HepG2 (cell line): ENCODE results near the gene ALDH1A1. TPM values are rescaled to one million over a fixed set of nuclear protein-coding genes. Genes with fewer than 3 reads are reported as not detected.

Source experiments
- CEBPG ChIP-seq: IDR thresholded peaks from 2 replicates; pipeline ENCODE4 v1.6.1; 2016
- HNF1A ChIP-seq, 2 experiments: sonication (generic) in 1 of 2; formaldehyde crosslinking in 1 of 2; IDR thresholded peaks; 2 replicates each; pipeline versions ENCODE4 v1.4.0 to v1.6.1; 2016 to 2020; ENCODE audit warnings: borderline replicate concordance in 1 of 2, low read depth in 1 of 2, mild to moderate bottlenecking in 1 of 2, missing genetic modification reagents in 1 of 2
- JARID2 ChIP-seq: sonication (generic); formaldehyde crosslinking; IDR thresholded peaks from 2 replicates; pipeline ENCODE4 v1.8.1; 2023; ENCODE audit warnings: missing genetic modification reagents, inconsistent platforms; ENCODE audit not compliant: insufficient replicate concordance
- KDM4B ChIP-seq: sonication (generic); formaldehyde crosslinking; IDR thresholded peaks from 2 replicates; pipeline ENCODE4 v1.4.0; 2020; ENCODE audit warnings: missing genetic modification reagents
- TBP ChIP-seq: sonication (generic); formaldehyde crosslinking; IDR thresholded peaks from 2 replicates; pipeline ENCODE4 v1.5.0; 2020; ENCODE audit warnings: missing genetic modification reagents
- ZBTB2 ChIP-seq: sonication (generic); formaldehyde crosslinking; IDR thresholded peaks from 2 replicates; pipeline ENCODE4 v1.8.0; 2022; ENCODE audit warnings: low read depth, missing genetic modification reagents
- ZHX2 ChIP-seq, 2 experiments: sonication (generic) in 1 of 2; formaldehyde crosslinking in 1 of 2; IDR thresholded peaks; 2 replicates each; pipeline versions ENCODE4 v1.6.1 to v1.9.0; 2014 to 2022; ENCODE audit warnings: antibody characterized with exemption in 1 of 2, borderline replicate concordance in 1 of 2, inconsistent platforms in 1 of 2, low read depth in 1 of 2, missing genetic modification reagents in 1 of 2
- ZNF280B ChIP-seq: sonication (generic); formaldehyde crosslinking; IDR thresholded peaks from 2 replicates; pipeline ENCODE4 v1.5.0; 2020; ENCODE audit warnings: missing genetic modification reagents, mild to moderate bottlenecking, borderline replicate concordance
- ZNF589 ChIP-seq: sonication (generic); formaldehyde crosslinking; conservative IDR thresholded peaks from 2 replicates; pipeline ENCODE4 v1.8.0; 2022; ENCODE audit warnings: mild to moderate bottlenecking, moderate library complexity, missing genetic modification reagents
- polyA plus RNA-seq, 8 experiments: library from polyadenylated mRNA; depleted of rRNA in 3 of 8; stranded (reverse) in 7 of 8; unstranded in 1 of 8; fragments of >200 nt; fragmentation: Illumina TruSeq in 4 of 8; extraction: Trizol in 4 of 8; gene quantifications; 2 replicates each; pipeline versions ENCODE4 v1.2.1 to v1.2.3, GENCODE V29; 2011 to 2016; ENCODE audit warnings: low read depth in 4 of 8, missing spikeins in 1 of 8, mixed read lengths in 1 of 8; ENCODE audit not compliant: insufficient read depth in 1 of 8
- total RNA-seq, 5 experiments: library from RNA; depleted of rRNA; stranded (reverse); fragments of >200 nt; fragmentation: Illumina TruSeq; extraction: Trizol; gene quantifications; 2 replicates each; pipeline ENCODE4 v1.2.3, GENCODE V29; 2016; ENCODE audit warnings: low read depth in 1 of 5
- TF ChIP-seq, protein P1 (sequence below): sonication (generic); formaldehyde crosslinking; IDR thresholded peaks from 2 replicates; pipeline ENCODE4 v1.4.0; 2020; ENCODE audit warnings: mild to moderate bottlenecking, missing genetic modification reagents

Gene ALDH1A1
- total and polyA plus RNA-seq, 2 of the 13 experiments (the other 11 are each of a cell fraction or from before 2014, with no cell fraction given): 88.2 to 439 TPM

- TF ChIP-seq ZNF589 (no peak), CEBPG (no peak), HNF1A (IDR thresholded peaks at IDR 0.05; ENCODE audit: low read depth) (0 out of 2 replicates have a peak, but pooled peaks have one; percentile 8), HNF1A (CRISPR knock-in tag; IDR thresholded peaks at IDR 0.05; ENCODE audit: borderline replicate concordance) (peak; percentile 35; the same call in 1 of the 2 replicates), ZNF280B (CRISPR knock-in tag) (no peak), ZHX2 (IDR thresholded peaks at IDR 0.05; ENCODE audit: low read depth) (no peak), ZHX2 (CRISPR knock-in tag; IDR thresholded peaks at IDR 0.05; ENCODE audit: borderline replicate concordance) (no peak), KDM4B (no peak), ZBTB2 (no peak), JARID2 (CRISPR knock-in tag) (no peak), TBP (no peak)
- TF ChIP-seq, protein P1, sequence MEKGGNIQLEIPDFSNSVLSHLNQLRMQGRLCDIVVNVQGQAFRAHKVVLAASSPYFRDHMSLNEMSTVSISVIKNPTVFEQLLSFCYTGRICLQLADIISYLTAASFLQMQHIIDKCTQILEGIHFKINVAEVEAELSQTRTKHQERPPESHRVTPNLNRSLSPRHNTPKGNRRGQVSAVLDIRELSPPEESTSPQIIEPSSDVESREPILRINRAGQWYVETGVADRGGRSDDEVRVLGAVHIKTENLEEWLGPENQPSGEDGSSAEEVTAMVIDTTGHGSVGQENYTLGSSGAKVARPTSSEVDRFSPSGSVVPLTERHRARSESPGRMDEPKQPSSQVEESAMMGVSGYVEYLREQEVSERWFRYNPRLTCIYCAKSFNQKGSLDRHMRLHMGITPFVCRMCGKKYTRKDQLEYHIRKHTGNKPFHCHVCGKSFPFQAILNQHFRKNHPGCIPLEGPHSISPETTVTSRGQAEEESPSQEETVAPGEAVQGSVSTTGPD (CRISPR knock-in tag): no peak
Measured at GRCh38 chr9:72980600-72981265, 27.9 kb upstream of the ALDH1A1 start (continued).
